ENCODE measurements around the gene ZBTB20.

DNA sequence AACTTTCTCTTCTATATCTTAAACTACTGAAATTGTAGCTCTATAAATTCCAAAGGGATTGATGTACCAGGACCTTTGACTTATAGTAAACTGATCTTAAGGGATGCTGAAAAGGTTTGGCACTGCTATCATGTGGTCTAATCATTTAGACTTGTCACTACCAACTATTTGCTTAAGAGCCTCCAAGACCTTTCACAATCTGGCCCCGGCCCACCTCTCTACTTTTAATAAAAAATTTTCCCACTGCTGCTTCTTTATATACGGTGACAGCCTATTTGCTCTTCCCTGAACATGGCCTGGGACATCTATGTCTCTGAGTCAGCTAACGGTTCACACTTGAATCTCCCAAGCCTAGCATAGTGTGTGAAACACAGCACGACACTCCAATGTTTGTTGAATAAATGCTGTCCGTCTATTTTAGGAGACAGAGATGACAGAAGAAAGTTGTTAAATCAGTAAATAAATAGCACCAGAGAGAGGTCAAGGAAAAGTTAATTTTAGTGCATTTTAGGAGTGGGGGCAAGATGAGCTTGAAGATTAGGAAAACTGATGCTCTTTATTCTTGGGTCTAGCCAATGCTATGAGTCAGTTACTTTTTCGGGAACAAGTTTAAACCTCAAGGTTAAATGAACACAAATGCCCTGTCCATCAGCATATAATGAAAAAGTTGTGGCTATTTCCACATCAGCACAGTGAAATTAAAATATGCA, 640.3 kb downstream of the ZBTB20 start:
- TF ChIP-seq, protein P1, sequence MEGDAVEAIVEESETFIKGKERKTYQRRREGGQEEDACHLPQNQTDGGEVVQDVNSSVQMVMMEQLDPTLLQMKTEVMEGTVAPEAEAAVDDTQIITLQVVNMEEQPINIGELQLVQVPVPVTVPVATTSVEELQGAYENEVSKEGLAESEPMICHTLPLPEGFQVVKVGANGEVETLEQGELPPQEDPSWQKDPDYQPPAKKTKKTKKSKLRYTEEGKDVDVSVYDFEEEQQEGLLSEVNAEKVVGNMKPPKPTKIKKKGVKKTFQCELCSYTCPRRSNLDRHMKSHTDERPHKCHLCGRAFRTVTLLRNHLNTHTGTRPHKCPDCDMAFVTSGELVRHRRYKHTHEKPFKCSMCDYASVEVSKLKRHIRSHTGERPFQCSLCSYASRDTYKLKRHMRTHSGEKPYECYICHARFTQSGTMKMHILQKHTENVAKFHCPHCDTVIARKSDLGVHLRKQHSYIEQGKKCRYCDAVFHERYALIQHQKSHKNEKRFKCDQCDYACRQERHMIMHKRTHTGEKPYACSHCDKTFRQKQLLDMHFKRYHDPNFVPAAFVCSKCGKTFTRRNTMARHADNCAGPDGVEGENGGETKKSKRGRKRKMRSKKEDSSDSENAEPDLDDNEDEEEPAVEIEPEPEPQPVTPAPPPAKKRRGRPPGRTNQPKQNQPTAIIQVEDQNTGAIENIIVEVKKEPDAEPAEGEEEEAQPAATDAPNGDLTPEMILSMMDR (IDR thresholded peaks at IDR 0.05), result no peak
- no peak for TF ChIP-seq POLR2A (IDR thresholded peaks at IDR 0.05)
- no peak for TF ChIP-seq EP300 (IDR thresholded peaks at IDR 0.05)
